Mesenchymal stem cell (in vitro differentiated cells and primary cell): ENCODE results near the gene FOXP2. TPM values are rescaled to one million over a fixed set of nuclear protein-coding genes. Genes with fewer than 3 reads are reported as not detected.

ENCODE experiments used
- DNase-seq: peaks from one replicate; pipeline ENCODE4 v3.0.0-alpha.2; 2013
- H2AFZ ChIP-seq: one replicate; pipeline ENCODE4 v1.6.1; 2013; ENCODE audit warnings: low read depth, mild to moderate bottlenecking, control low read depth, inconsistent platforms, low read length, moderate library complexity
- H2AK5ac ChIP-seq: 2 replicates; pipeline ENCODE4 v1.6.1; 2013; ENCODE audit warnings: low read length, moderate library complexity, mild to moderate bottlenecking, inconsistent platforms; ENCODE audit not compliant: severe bottlenecking
- H2BK120ac ChIP-seq: one replicate; pipeline ENCODE4 v1.6.1; 2013; ENCODE audit warnings: low read depth, mild to moderate bottlenecking, inconsistent platforms, low read length, moderate library complexity
- H2BK12ac ChIP-seq, 2 experiments: one replicate each; pipeline ENCODE4 v1.6.1; 2013; ENCODE audit warnings: inconsistent platforms in 2 of 2, low read length in 2 of 2, mild to moderate bottlenecking in 2 of 2, moderate library complexity in 2 of 2, control low read depth in 1 of 2
- H2BK15ac ChIP-seq: one replicate; pipeline ENCODE4 v1.6.1; 2013; ENCODE audit warnings: mild to moderate bottlenecking, low read depth, inconsistent platforms; ENCODE audit not compliant: poor library complexity, severe bottlenecking
- H2BK5ac ChIP-seq: 2 replicates; pipeline ENCODE4 v1.6.1; 2013; ENCODE audit warnings: low read depth, mild to moderate bottlenecking, low read length, control low read depth, inconsistent platforms; ENCODE audit not compliant: poor library complexity, severe bottlenecking
- H3K14ac ChIP-seq, 2 experiments: one replicate each; pipeline ENCODE4 v1.6.1; 2013; ENCODE audit warnings: inconsistent platforms in 2 of 2, low read length in 2 of 2, control low read depth in 1 of 2, mild to moderate bottlenecking in 1 of 2, moderate library complexity in 1 of 2
- H3K18ac ChIP-seq, 2 experiments: one replicate each; pipeline ENCODE4 v1.6.1; 2013; ENCODE audit warnings: inconsistent platforms in 2 of 2, low read length in 2 of 2, control low read depth in 1 of 2, low read depth in 1 of 2, mild to moderate bottlenecking in 1 of 2
- H3K23ac ChIP-seq, 2 experiments: one replicate each; pipeline ENCODE4 v1.6.1; 2013; ENCODE audit warnings: inconsistent platforms in 2 of 2, low read length in 2 of 2, mild to moderate bottlenecking in 2 of 2, moderate library complexity in 2 of 2, control low read depth in 1 of 2
- H3K27ac ChIP-seq: 2 replicates; pipeline ENCODE4 v1.5.1; 2013; ENCODE audit warnings: mild to moderate bottlenecking, moderate library complexity, low read length, control low read depth, inconsistent platforms; ENCODE audit not compliant: poor library complexity, severe bottlenecking
- H3K27me3 ChIP-seq, 2 experiments: 2 replicates each; pipeline versions ENCODE4 v1.6.1 to v1.7.0; 2013; ENCODE audit warnings: low read length in 2 of 2, mild to moderate bottlenecking in 2 of 2, moderate library complexity in 2 of 2, control low read depth in 1 of 2, inconsistent platforms in 1 of 2; ENCODE audit not compliant: control insufficient read depth in 1 of 2, insufficient read depth in 1 of 2
- H3K36me3 ChIP-seq, 2 experiments: 2 replicates each; pipeline versions ENCODE4 v1.6.1 to v1.7.0; 2013; ENCODE audit warnings: low read length in 2 of 2, control low read depth in 1 of 2, inconsistent platforms in 1 of 2, low read depth in 1 of 2, mild to moderate bottlenecking in 1 of 2; ENCODE audit not compliant: insufficient read depth in 2 of 2, control insufficient read depth in 1 of 2
- H3K4ac ChIP-seq, 2 experiments: one replicate each; pipeline ENCODE4 v1.6.1; 2013; ENCODE audit warnings: inconsistent platforms in 2 of 2, low read length in 2 of 2, mild to moderate bottlenecking in 2 of 2, moderate library complexity in 2 of 2, control low read depth in 1 of 2, low read depth in 1 of 2
- H3K4me1 ChIP-seq: 2 replicates; pipeline ENCODE4 v1.6.1; 2013; ENCODE audit warnings: low read depth, low read length, control low read depth; ENCODE audit not compliant: control insufficient read depth, insufficient read depth
- H3K4me2 ChIP-seq: 2 replicates; pipeline ENCODE4 v1.6.1; 2013; ENCODE audit warnings: low read length, mild to moderate bottlenecking, inconsistent platforms; ENCODE audit not compliant: poor library complexity, severe bottlenecking
- H3K4me3 ChIP-seq, 2 experiments: 2 replicates each; pipeline versions ENCODE4 v1.5.1 to v1.7.0; 2013; ENCODE audit warnings: low read length in 2 of 2, mild to moderate bottlenecking in 2 of 2, control low read depth in 1 of 2, low read depth in 1 of 2; ENCODE audit not compliant: insufficient read depth in 1 of 2
- H3K79me1 ChIP-seq: replicated peaks from 2 replicates; pipeline ENCODE4 v1.6.1; 2013; ENCODE audit warnings: mild to moderate bottlenecking, control low read depth, low read length, inconsistent platforms; ENCODE audit not compliant: poor library complexity, severe bottlenecking
- H3K9ac ChIP-seq: 2 replicates; pipeline ENCODE4 v1.7.0; 2013; ENCODE audit warnings: mild to moderate bottlenecking, low read length, moderate library complexity
- H3K9me3 ChIP-seq: 2 replicates; pipeline ENCODE4 v1.7.0; 2013; ENCODE audit warnings: mild to moderate bottlenecking, low read length; ENCODE audit not compliant: control insufficient read depth
- H4K8ac ChIP-seq: one replicate; pipeline ENCODE4 v1.6.1; 2013; ENCODE audit warnings: inconsistent platforms, mild to moderate bottlenecking, low read length, moderate library complexity
- H4K91ac ChIP-seq: one replicate; pipeline ENCODE4 v1.6.1; 2013; ENCODE audit warnings: mild to moderate bottlenecking, low read length, inconsistent platforms
- WGBS: methylation state at CpG from one replicate; pipeline ENCODE4 v1.1.7; 2013; ENCODE audit warnings: mixed read lengths; 5-methylcytosine and 5-hydroxymethylcytosine counted together
- small RNA-seq: library from polyadenylated mRNA; stranded (forward); fragments of <200 nt; extraction: miRNeasy Mini kit (QIAGEN cat#:217004); gene quantifications from one replicate; pipeline ENCODE3, GENCODE V24; 2013; ENCODE audit warnings: low read depth

Gene FOXP2

DNA sequence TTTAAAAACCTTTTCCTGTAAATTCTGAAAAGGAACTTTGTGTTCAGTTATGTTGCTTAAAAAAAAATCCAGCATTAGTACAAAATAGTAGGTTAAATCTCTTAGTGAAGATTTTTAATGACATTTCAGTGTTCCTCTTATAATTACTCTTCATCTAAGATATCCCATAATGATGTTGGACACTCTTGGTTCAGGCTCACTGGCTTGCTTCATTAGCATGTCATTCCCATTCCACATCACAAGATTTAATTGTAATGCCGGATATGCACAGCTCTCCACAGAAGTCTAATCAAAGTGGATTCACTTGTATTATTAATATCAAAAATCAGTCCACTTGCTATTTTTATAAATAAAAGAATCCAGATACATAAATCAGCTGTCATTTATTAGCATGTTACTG lies 327.3 kb downstream of the FOXP2 start:
- Histone ChIP-seq H3K4me2 (no peak overlapping the region), H2BK15ac (no peak overlapping the region), H2BK120ac (no peak overlapping the region), H3K23ac (no peak overlapping the region), H3K36me3 (no peaks in the 10 kb centered on the region), H3K9ac (no peak overlapping the region), H3K14ac (no peak overlapping the region), H3K4me1 (no peaks in the 10 kb centered on the region), H3K4ac (no peak overlapping the region), H3K18ac (no peak overlapping the region), H3K27ac (no peak overlapping the region), H2AK5ac (no peak overlapping the region), H3K9me3 (no peaks in the 10 kb centered on the region), H4K91ac (no peak overlapping the region), H3K4me3 (no peak overlapping the region), H3K79me1 (no peaks in the 10 kb centered on the region), H2BK5ac (no peak overlapping the region), H2BK12ac (no peak overlapping the region), H4K8ac (no peak overlapping the region), H2AFZ (no peak overlapping the region), H3K27me3 (no peaks in the 10 kb centered on the region)
- DNase-seq = no peak
- 100% methylated on average over 1 of the region's 1 CpG for WGBS

Small RNA genes within 50 kb of the gene (small RNA-seq; reads per million reads assigned to genes)
- not detected for gene MIR3666
- gene RNA5SP238 = not detected
